ENCODE data around the gene KCNK6. TPM values are rescaled to one million over a fixed set of nuclear protein-coding genes. Genes with fewer than 3 reads are reported as not detected.

The KCNK6 gene
- total RNA-seq, 4 donors from 2014 or later, result 0.67 to 4.4 (median 1.2) TPM

DNA sequence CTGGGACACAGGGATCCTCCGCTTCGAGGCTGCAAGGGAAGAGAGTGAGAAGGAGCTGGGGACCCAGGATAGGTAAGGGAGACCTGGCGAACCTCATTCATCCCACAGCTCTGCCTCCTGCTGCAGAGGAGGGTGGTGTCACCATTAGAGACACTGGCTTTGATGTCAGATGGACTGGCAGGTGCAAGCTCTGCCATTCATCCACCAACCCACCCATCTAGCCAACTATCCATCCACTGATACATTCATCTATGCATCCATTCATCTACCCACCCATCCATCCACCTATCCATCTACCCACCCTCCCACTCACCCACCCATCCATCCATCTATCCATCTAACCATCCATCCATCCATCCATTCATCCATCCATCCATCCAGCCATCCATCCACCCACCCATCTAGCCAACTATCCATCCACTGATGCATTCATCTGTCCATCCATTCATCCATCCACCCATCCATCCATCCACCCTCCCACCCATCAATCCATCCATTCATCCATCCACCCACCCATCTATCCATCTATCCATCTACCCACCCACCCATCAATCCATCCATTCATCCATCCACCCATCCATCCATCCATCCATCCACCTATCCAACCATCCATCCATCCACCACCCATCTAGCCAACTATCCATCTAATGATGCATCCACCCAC lies 9.9 kb upstream of the KCNK6 start:
- H3K9me3 ChIP-seq, result no peaks in the 10 kb centered on the region
- no peak overlapping the region for H3K4me3 ChIP-seq (replicated peaks in 1 of 3)
- WGBS, 2 donors, result 97% methylated on average over 3 of the region's 3 CpGs
- no peak overlapping the region for H3K27ac ChIP-seq
- H3K4me1 ChIP-seq, result peaks cover 0 to under 1% of the 10 kb centered on the region in 2 donors
- no peaks in the 10 kb centered on the region for H3K36me3 ChIP-seq
- TF ChIP-seq POLR2A (IDR thresholded peaks at IDR 0.05) (no peak), CTCF (IDR thresholded peaks at IDR 0.05) (no peak)
- intact Hi-C loops (cut with DNase I), result no loop called here
- H3K27me3 ChIP-seq, result no peaks in the 10 kb centered on the region
- no peak for DNase-seq

GRCh38 chr19:38310279-38310670 lies 9.4 kb upstream of the KCNK6 start:
- peaks cover 0 to 2% of the 10 kb centered on the region in 2 donors for H3K4me1 ChIP-seq
- DNase-seq, result no peak
- intact Hi-C loops (cut with DNase I), result no loop called here
- no peaks in the 10 kb centered on the region for H3K9me3 ChIP-seq
- no peak overlapping the region for H3K27ac ChIP-seq
- TF ChIP-seq CTCF (IDR thresholded peaks at IDR 0.05), result no peak
- TF ChIP-seq POLR2A (IDR thresholded peaks at IDR 0.05), result no peak
- no peaks in the 10 kb centered on the region for H3K27me3 ChIP-seq
- WGBS, 2 donors, result 95 to 100% methylated on average over 2 of the region's 2 CpGs
- no peaks in the 10 kb centered on the region for H3K36me3 ChIP-seq
- H3K4me3 ChIP-seq (replicated peaks in 1 of 3), result no peak overlapping the region

GRCh38 chr19:38310986-38311385 lies 8.7 kb upstream of the KCNK6 start:
- Histone ChIP-seq H3K4me1 (peaks cover 0 to 4% of the 10 kb centered on the region in 2 donors), H3K36me3 (no peaks in the 10 kb centered on the region), H3K27me3 (no peaks in the 10 kb centered on the region), H3K9me3 (no peaks in the 10 kb centered on the region), H3K27ac (no peak overlapping the region), H3K4me3 (replicated peaks in 1 of 3) (no peak overlapping the region)
- DNase-seq, result no peak
- 97 to 98% methylated on average over 6 of the region's 6 CpGs for WGBS, 2 donors
- intact Hi-C loops (cut with DNase I), result no loop called here
- TF ChIP-seq POLR2A (IDR thresholded peaks at IDR 0.05) (no peak), CTCF (IDR thresholded peaks at IDR 0.05) (no peak)

- Histone ChIP-seq H3K4me1 (peaks cover 0 to 21% of the 10 kb centered on the region in 2 donors), H3K9me3 (no peaks in the 10 kb centered on the region), H3K27ac (peak within 1 kb of the TSS; percentile 72 to 85 (median 77)), H3K27me3 (no peaks in the 10 kb centered on the region), H3K4me3 (replicated peaks in 1 of 3) (peak within 1 kb of the TSS; percentile 10 to 57 (median 43)), H3K36me3 (no peaks in the 10 kb centered on the region)
- TF ChIP-seq POLR2A (IDR thresholded peaks at IDR 0.05), result peak in 1 of 2 donors; percentile 45
- TF ChIP-seq CTCF (IDR thresholded peaks at IDR 0.05), result no peak
- 2 to 4% methylated on average over 24 to 29 of the region's 64 CpGs for WGBS, 2 donors
- DNase-seq, result peak; percentile 96 to 97
- intact Hi-C loops (cut with DNase I), result loop anchor here (5.0 kb wide), 1 partner anchor 54 kb away; the partner anchor contains the start of gene SPINT2
Measured at GRCh38 chr19:38315657-38316476, 3.8 kb upstream of the KCNK6 start, which contains the start of gene YIF1B. Gene YIF1B, minus strand, starts transcription at chr19:38315947. Its CDS starts 30 bp downstream, at chr19:38315917.

All from thyroid gland (tissue), 4 donors.